ENCODE results near the gene FHIT.

The FHIT gene

GRCh38 chr3:60294181-60294580 is 957.1 kb downstream of the FHIT start:
- no peak for TF ChIP-seq CTCF (IDR thresholded peaks at IDR 0.05)
- no peaks in the 10 kb centered on the region for H3K4me1 ChIP-seq (ENCODE audit: control insufficient read depth in 1 of 2, insufficient read depth in 1 of 2, low read depth in 1 of 2, low read length in 1 of 2)
- no peak overlapping the region for H3K4me3 ChIP-seq (ENCODE audit: low read depth in 1 of 2, low read length in 1 of 2)
- no peaks in the 10 kb centered on the region for H3K27me3 ChIP-seq
- H3K27ac ChIP-seq, result no peak overlapping the region
- H3K36me3 ChIP-seq, result no peaks in the 10 kb centered on the region
- no peaks in the 10 kb centered on the region for H3K9me3 ChIP-seq

- Histone ChIP-seq H3K27ac (no peak overlapping the region), H3K4me1 (ENCODE audit: control insufficient read depth in 1 of 2, insufficient read depth in 1 of 2, low read depth in 1 of 2, low read length in 1 of 2) (no peaks in the 10 kb centered on the region), H3K36me3 (no peaks in the 10 kb centered on the region), H3K4me3 (ENCODE audit: low read depth in 1 of 2, low read length in 1 of 2) (no peak overlapping the region), H3K9me3 (no peaks in the 10 kb centered on the region), H3K27me3 (no peaks in the 10 kb centered on the region)
- no peak for TF ChIP-seq CTCF (IDR thresholded peaks at IDR 0.05)
These were observed 960.1 kb downstream of the FHIT start for GRCh38 chr3:60291115-60291514.

GRCh38 chr3:60290122-60290492 is 961.1 kb downstream of the FHIT start:
- Histone ChIP-seq H3K27ac (no peak overlapping the region), H3K4me3 (ENCODE audit: low read depth in 1 of 2, low read length in 1 of 2) (no peak overlapping the region)

GRCh38 chr3:60289341-60290121 is 961.7 kb downstream of the FHIT start:
- no peak overlapping the region for H3K27ac ChIP-seq
- no peaks in the 10 kb centered on the region for H3K27me3 ChIP-seq
- no peak overlapping the region for H3K4me3 ChIP-seq (ENCODE audit: low read depth in 1 of 2, low read length in 1 of 2)
- no peaks in the 10 kb centered on the region for H3K36me3 ChIP-seq
- H3K9me3 ChIP-seq, result no peaks in the 10 kb centered on the region
- no peak for TF ChIP-seq CTCF (IDR thresholded peaks at IDR 0.05)
- H3K4me1 ChIP-seq (ENCODE audit: control insufficient read depth in 1 of 2, insufficient read depth in 1 of 2, low read depth in 1 of 2, low read length in 1 of 2), result no peaks in the 10 kb centered on the region

More at GRCh38 chr3:60290122-60290492, 961.1 kb downstream of the FHIT start:
- no peaks in the 10 kb centered on the region for H3K4me1 ChIP-seq (ENCODE audit: control insufficient read depth in 1 of 2, insufficient read depth in 1 of 2, low read depth in 1 of 2, low read length in 1 of 2)
- no peaks in the 10 kb centered on the region for H3K36me3 ChIP-seq
- H3K27me3 ChIP-seq, result no peaks in the 10 kb centered on the region
- H3K9me3 ChIP-seq, result no peaks in the 10 kb centered on the region
- TF ChIP-seq CTCF (IDR thresholded peaks at IDR 0.05), result no peak

- H3K4me3 ChIP-seq (ENCODE audit: low read depth in 1 of 2, low read length in 1 of 2), result no peak overlapping the region
- TF ChIP-seq CTCF (IDR thresholded peaks at IDR 0.05), result no peak
- H3K27ac ChIP-seq, result no peak overlapping the region
- H3K36me3 ChIP-seq, result no peaks in the 10 kb centered on the region
- H3K27me3 ChIP-seq, result no peaks in the 10 kb centered on the region
- H3K9me3 ChIP-seq, result no peaks in the 10 kb centered on the region
- H3K4me1 ChIP-seq (ENCODE audit: control insufficient read depth in 1 of 2, insufficient read depth in 1 of 2, low read depth in 1 of 2, low read length in 1 of 2), result no peaks in the 10 kb centered on the region
These were observed 968.4 kb downstream of the FHIT start for GRCh38 chr3:60282866-60283265.

Measured in neutrophil (primary cell).